Spleen (tissue), 11 donors: Measurements from ENCODE around the gene CNTN5. TPM values are rescaled to one million over a fixed set of nuclear protein-coding genes. Genes with fewer than 3 reads are reported as not detected.
"Not testable (repeated sequence)": the region's sequence is repeated elsewhere in the genome, so short reads cannot be mapped to it uniquely, and the experiment has no call there.

Source experiments
- DNase-seq: peaks from one replicate; pipeline ENCODE4 v3.0.0-alpha.2; 2020
- H3K27ac ChIP-seq, 8 donors: fragments of 200-600 bp; sonication (generic) in 7 of 8; 1 replicate in 4 of 8; 2 replicates in 4 of 8; pipeline versions ENCODE4 v1.5.0 to v1.8.0; 2016 to 2021; ENCODE audit warnings: inconsistent platforms in 4 of 8, mild to moderate bottlenecking in 4 of 8, moderate library complexity in 1 of 8
- H3K27me3 ChIP-seq, 7 donors: fragments of 200-600 bp; sonication (generic) in 6 of 7; replicated peaks in 1 of 7; 1 replicate in 4 of 7; 2 replicates in 3 of 7; pipeline versions ENCODE4 v1.5.0 to v1.8.0; 2016 to 2021; ENCODE audit warnings: inconsistent platforms in 3 of 7, mild to moderate bottlenecking in 1 of 7
- H3K36me3 ChIP-seq, 6 donors: fragments of 200-600 bp; sonication (generic) in 5 of 6; 1 replicate in 4 of 6; 2 replicates in 2 of 6; pipeline versions ENCODE4 v1.5.0 to v1.8.0; 2016 to 2021; ENCODE audit warnings: inconsistent platforms in 2 of 6
- H3K4me1 ChIP-seq, 6 donors: fragments of 200-600 bp; sonication (generic) in 5 of 6; 1 replicate in 3 of 6; 2 replicates in 3 of 6; pipeline versions ENCODE4 v1.5.0 to v1.8.0; 2016 to 2021; ENCODE audit warnings: inconsistent platforms in 3 of 6
- H3K4me3 ChIP-seq, 8 donors: fragments of 200-600 bp; sonication (generic) in 7 of 8; 1 replicate in 4 of 8; 2 replicates in 4 of 8; pipeline versions ENCODE4 v1.5.0 to v1.8.0; 2016 to 2021; ENCODE audit warnings: inconsistent platforms in 4 of 8, mild to moderate bottlenecking in 4 of 8, moderate library complexity in 2 of 8
- H3K9me3 ChIP-seq, 8 donors: fragments of 200-600 bp; sonication (generic) in 7 of 8; 1 replicate in 4 of 8; 2 replicates in 4 of 8; pipeline versions ENCODE4 v1.5.0 to v1.8.0; 2016 to 2021; ENCODE audit warnings: inconsistent platforms in 4 of 8
- POLR2A ChIP-seq, 3 donors: fragments of 450-650 bp; IDR thresholded peaks; one replicate each; pipeline ENCODE4 v1.5.1; 2017; ENCODE audit warnings: antibody characterized with exemption in 3 of 3, mild to moderate bottlenecking in 1 of 3
- POLR2AphosphoS5 ChIP-seq, 3 donors: sonication (generic); formaldehyde crosslinking; IDR thresholded peaks; one replicate each; pipeline ENCODE4 v1.5.1; 2017; ENCODE audit warnings: antibody characterized with exemption in 3 of 3
- WGBS, 5 donors: extraction: QIAGEN DNeasy Blood & Tissue Kit in 3 of 5; methylation state at CpG; one replicate each; pipeline versions ENCODE4 v1.1.5 to v1.1.7; 2013 to 2018; 5-methylcytosine and 5-hydroxymethylcytosine counted together
- intact Hi-C: fragments of 100-400 bp; cut with DNase I; formaldehyde crosslinking; loops from one replicate; pipeline ENCODE4 v1.15.0; 2023; ENCODE audit warnings: low total_unique reads
- polyA plus RNA-seq, 3 donors: library from polyadenylated mRNA; stranded (reverse); fragments of 200-250 nt; gene quantifications; one replicate each; pipeline ENCODE4 v1.2.1, GENCODE V29; 2013
- total RNA-seq, 7 donors: library from RNA; depleted of rRNA in 3 of 7; stranded (reverse); fragments of >200 nt in 3 of 7; fragmentation: NEBNext Ultra II Directional in 4 of 7; extraction: Animal tissue kit (Norgen Biotek cat#: 25700) in 4 of 7; gene quantifications; one replicate each; pipeline versions ENCODE4 v1.1.0 to v1.2.1, GENCODE V29; 2016 to 2021
- TF ChIP-seq, protein P1 (sequence below), 11 experiments: fragments of 200-600 bp in 7 of 11; fragments of 450-650 bp in 4 of 11; sonication (generic) in 4 of 11; IDR thresholded peaks in 8 of 11; conservative IDR thresholded peaks in 3 of 11; 1 replicate in 7 of 11; 2 replicates in 4 of 11; pipeline versions ENCODE4 v1.4.0 to v1.8.0; 2016 to 2021; ENCODE audit warnings: antibody characterized with exemption in 11 of 11, inconsistent platforms in 4 of 11, mild to moderate bottlenecking in 1 of 11
- donor health status: healthy with polysubstance abuse.
- donor health status: DM: no; HTN: no; CAD: no; lungs with moderate emphysema.
- donor health status: DM: no; HTN: no; CAD: no.
- donor health status: Bipolar disorder and iron deficiency.
- donor health status: healthy.
- donor health status: DM: no; HTN: no; CAD: no.
- donor health status: DM: yes; HTN: yes; CAD: no.

Gene CNTN5
- total and polyA plus RNA-seq, 10 donors, result 0.02 TPM; not detected in 8

DNA sequence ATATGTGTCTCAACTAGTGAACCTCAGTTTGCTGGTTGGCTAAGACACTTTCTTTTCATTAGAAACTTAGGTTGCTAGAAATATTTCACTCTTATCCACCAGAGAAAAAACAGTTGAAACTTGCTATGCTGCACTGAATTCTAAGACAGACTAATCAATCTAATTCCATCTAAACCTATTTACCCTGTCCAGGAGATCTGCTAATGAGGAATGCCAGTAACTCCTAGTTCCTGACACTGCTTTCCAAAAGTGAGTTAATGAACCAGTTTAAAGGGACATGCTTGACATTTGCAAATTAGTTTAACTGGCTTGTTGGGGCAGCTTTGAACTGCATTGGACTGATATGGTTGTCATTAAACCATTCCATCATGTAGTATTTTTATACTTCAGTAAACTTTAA lies 258.5 kb downstream of the CNTN5 start:
- H3K4me1 ChIP-seq, result no peaks in the 10 kb centered on the region
- no peaks in the 10 kb centered on the region for H3K27me3 ChIP-seq
- H3K4me3 ChIP-seq, result no peak overlapping the region
- no peak overlapping the region for H3K27ac ChIP-seq
- TF ChIP-seq, protein P1, sequence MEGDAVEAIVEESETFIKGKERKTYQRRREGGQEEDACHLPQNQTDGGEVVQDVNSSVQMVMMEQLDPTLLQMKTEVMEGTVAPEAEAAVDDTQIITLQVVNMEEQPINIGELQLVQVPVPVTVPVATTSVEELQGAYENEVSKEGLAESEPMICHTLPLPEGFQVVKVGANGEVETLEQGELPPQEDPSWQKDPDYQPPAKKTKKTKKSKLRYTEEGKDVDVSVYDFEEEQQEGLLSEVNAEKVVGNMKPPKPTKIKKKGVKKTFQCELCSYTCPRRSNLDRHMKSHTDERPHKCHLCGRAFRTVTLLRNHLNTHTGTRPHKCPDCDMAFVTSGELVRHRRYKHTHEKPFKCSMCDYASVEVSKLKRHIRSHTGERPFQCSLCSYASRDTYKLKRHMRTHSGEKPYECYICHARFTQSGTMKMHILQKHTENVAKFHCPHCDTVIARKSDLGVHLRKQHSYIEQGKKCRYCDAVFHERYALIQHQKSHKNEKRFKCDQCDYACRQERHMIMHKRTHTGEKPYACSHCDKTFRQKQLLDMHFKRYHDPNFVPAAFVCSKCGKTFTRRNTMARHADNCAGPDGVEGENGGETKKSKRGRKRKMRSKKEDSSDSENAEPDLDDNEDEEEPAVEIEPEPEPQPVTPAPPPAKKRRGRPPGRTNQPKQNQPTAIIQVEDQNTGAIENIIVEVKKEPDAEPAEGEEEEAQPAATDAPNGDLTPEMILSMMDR (IDR thresholded peaks at IDR 0.05 in 8 of 11, conservative IDR thresholded peaks at IDR 0.05 in 3 of 11), result no peak
- no peak for TF ChIP-seq POLR2A (IDR thresholded peaks at IDR 0.05)
- TF ChIP-seq POLR2AphosphoS5 (IDR thresholded peaks at IDR 0.05), result no peak
- H3K36me3 ChIP-seq, result no peaks in the 10 kb centered on the region
- DNase-seq, result no peak
- intact Hi-C loops, result no loop called here
- H3K9me3 ChIP-seq, result peaks cover 0 to 5% (median 0%) of the 10 kb centered on the region in 8 donors

DNA sequence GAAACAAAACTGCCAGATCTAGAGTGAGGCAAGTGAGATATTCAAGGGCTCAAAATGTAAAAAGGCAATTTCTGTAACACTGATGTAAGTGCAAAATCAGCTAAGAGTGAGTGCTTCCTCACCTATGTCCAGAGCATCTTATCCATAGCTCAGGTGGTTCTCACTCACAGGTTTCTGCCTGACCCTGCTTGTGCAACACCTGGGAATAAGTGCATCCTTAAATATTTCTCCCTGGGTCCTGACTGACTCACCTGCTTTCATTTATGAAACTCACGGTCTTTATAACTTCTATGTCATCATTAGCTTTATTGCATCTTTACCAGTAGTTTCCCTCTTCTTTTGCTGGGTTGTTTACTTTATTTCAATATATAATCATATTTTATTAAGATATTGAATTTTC lies 260.6 kb downstream of the CNTN5 start:
- no peak overlapping the region for H3K27ac ChIP-seq

DNA sequence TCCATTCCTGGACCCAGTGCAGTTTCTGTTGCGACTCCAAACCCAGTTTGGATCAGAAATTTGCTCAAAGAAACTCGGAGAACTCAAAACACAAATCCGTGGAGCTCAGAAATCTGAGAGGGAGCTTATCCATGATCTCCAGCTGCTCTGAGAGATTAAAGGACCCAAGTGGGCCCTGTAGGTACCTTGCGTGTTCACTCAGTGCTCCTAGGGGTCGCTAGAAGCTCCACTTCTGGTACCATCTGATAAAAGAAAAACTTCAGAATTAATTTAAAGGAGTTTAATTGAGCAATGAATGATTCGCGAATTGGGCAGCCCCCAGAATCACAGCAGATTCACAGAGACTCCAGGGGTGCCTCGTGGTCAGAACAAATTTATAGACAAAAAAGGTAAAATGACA lies 277.2 kb downstream of the CNTN5 start:
- H3K36me3 ChIP-seq, DNase-seq, intact Hi-C loops, H3K27ac ChIP-seq, H3K4me3 ChIP-seq, H3K27me3 ChIP-seq, H3K4me1 ChIP-seq: not testable (repeated sequence)
- peaks cover 0 to 45% (median 16%) of the 10 kb centered on the region in 8 donors for H3K9me3 ChIP-seq
- WGBS, 5 donors, result 66 to 74% (median 68%) methylated on average over 8 of the region's 8 CpGs

More for the DNA sequence above, 260.6 kb downstream of the CNTN5 start:
- WGBS, 5 donors, result 76 to 90% (median 82%) methylated on average over 1 of the region's 1 CpG
- TF ChIP-seq POLR2AphosphoS5 (IDR thresholded peaks at IDR 0.05), result no peak
- TF ChIP-seq, protein P1 (IDR thresholded peaks at IDR 0.05 in 8 of 11, conservative IDR thresholded peaks at IDR 0.05 in 3 of 11), result no peak
- no peak for TF ChIP-seq POLR2A (IDR thresholded peaks at IDR 0.05)
- Histone ChIP-seq H3K9me3 (peaks cover 0 to 5% (median 0%) of the 10 kb centered on the region in 8 donors), H3K4me1 (no peaks in the 10 kb centered on the region), H3K27me3 (no peaks in the 10 kb centered on the region), H3K36me3 (no peaks in the 10 kb centered on the region), H3K4me3 (no peak overlapping the region)
- intact Hi-C loops, result no loop called here
- DNase-seq, result no peak

DNA sequence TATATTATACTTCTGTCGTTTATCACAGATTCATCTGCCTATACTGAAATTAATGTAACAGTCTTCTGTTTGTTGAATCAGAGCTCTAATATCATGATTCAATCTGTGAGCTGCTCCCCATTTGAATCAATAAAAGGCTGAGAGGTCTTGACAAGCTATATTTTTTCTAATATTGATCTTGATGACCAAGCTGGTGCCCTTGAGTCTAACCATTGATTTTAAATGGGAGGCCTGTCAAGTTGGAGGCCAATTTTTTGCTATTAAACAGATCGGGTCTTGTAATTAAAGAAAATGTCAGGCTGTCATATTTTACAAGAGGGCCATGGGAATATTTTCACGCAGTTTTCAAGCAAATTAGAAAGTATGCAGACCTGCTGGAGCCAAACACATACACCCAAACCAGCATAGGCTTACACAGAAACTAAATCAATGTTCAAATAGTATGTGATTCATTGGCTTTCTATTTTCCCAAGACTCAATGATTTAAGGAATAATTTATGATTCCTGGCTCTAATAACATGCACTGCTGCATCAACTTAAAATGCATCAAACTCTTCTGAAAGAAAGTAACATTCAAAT lies 286.9 kb downstream of the CNTN5 start:
- H3K36me3 ChIP-seq, result no peaks in the 10 kb centered on the region
- H3K9me3 ChIP-seq, result peaks cover 0 to 3% (median 0%) of the 10 kb centered on the region in 8 donors
- no peak for DNase-seq
- intact Hi-C loops, result no loop called here
- TF ChIP-seq, protein P1 (IDR thresholded peaks at IDR 0.05 in 8 of 11, conservative IDR thresholded peaks at IDR 0.05 in 3 of 11), result no peak
- no peak for TF ChIP-seq POLR2A (IDR thresholded peaks at IDR 0.05)
- TF ChIP-seq POLR2AphosphoS5 (IDR thresholded peaks at IDR 0.05), result no peak
- H3K27me3 ChIP-seq, result no peaks in the 10 kb centered on the region
- 61 to 71% (median 67%) methylated on average over 3 of the region's 3 CpGs for WGBS, 5 donors
- H3K4me1 ChIP-seq, result no peaks in the 10 kb centered on the region
- no peak overlapping the region for H3K4me3 ChIP-seq
- H3K27ac ChIP-seq, result no peak overlapping the region

DNA sequence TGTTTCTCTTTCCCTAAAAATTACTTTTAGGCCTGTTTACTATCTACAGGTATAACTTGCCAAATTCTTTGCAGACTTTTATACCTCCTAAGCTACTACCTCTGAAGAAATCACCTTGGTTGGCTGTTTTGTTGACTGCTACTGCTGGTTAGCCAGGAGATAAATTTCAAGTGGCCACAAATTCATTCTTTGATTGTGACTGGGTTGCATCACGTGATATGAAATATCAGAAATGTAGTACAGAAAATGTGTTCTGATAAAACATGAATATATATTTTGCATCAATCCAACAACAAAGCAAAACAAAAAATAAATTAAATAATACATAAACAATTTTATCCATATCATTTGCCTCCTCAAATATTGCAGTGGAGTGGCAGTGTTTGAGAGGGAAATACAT lies 291.1 kb downstream of the CNTN5 start:
- Histone ChIP-seq H3K27me3 (no peaks in the 10 kb centered on the region), H3K36me3 (no peaks in the 10 kb centered on the region), H3K9me3 (peaks cover 0 to 4% (median 0%) of the 10 kb centered on the region in 8 donors), H3K4me1 (no peaks in the 10 kb centered on the region), H3K27ac (no peak overlapping the region), H3K4me3 (no peak overlapping the region)
- intact Hi-C loops, result no loop called here
- 77 to 92% (median 88%) methylated on average over 1 of the region's 1 CpG for WGBS, 5 donors
- no peak for DNase-seq
- TF ChIP-seq POLR2AphosphoS5 (IDR thresholded peaks at IDR 0.05) (no peak), POLR2A (IDR thresholded peaks at IDR 0.05) (no peak)
- TF ChIP-seq, protein P1 (IDR thresholded peaks at IDR 0.05 in 8 of 11, conservative IDR thresholded peaks at IDR 0.05 in 3 of 11), result no peak
